22Rv1 (cell line): ENCODE results near the gene LPAR1.

Experiments used
- CTCF ChIP-seq: fragments of 450-650 bp; IDR thresholded peaks from 2 replicates; pipeline ENCODE4 v1.5.1; 2017; ENCODE audit warnings: mild to moderate bottlenecking
- ZFX ChIP-seq: fragments of 450-650 bp; IDR thresholded peaks from 2 replicates; pipeline ENCODE4 v1.6.1; 2017; ENCODE audit warnings: antibody characterized with exemption, borderline replicate concordance

GRCh38 chr9:110984890-110985437 lies 53.3 kb downstream of the LPAR1 start:
- no peak for TF ChIP-seq CTCF
- TF ChIP-seq ZFX = no peak
